SH-SY5Y (cell line): ENCODE data around the gene ZBED1.

Experiments
- GATA2 ChIP-seq: IDR thresholded peaks from 2 replicates; pipeline ENCODE4 v1.6.1; 2011; ENCODE audit warnings: mild to moderate bottlenecking, low read depth, low read length
- GATA3 ChIP-seq: IDR thresholded peaks from 2 replicates; pipeline ENCODE4 v1.6.1; 2011; ENCODE audit warnings: low read depth, mild to moderate bottlenecking, low read length, moderate library complexity

DNA sequence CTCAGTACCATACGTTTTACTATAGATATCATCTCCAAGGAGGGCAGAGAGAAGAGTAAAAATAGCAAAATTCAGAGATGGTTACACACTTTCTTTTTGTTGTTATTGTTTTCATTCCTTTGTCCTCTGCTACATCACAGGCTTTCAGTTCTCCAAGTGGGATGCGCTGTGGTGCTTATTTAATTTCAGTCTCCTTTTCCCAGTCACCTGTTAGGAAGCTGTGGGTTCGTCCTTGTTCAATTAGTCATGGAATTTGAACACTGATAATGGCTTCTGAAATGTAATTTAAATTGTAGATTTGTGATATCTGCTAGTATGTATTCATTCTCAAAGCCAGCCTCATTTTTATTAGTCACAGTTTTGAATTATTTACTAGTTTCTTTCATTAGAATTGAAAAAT lies 38.8 kb upstream of the ZBED1 start:
- TF ChIP-seq GATA3 (no peak), GATA2 (no peak)
